NT2/D1 (cell line): ENCODE results near the gene HOXA5.

Experiments
- YY1 ChIP-seq: IDR thresholded peaks from 2 replicates; pipeline ENCODE4 v1.6.1; 2011; ENCODE audit not compliant: insufficient read length, insufficient read depth
- ZNF274 ChIP-seq: IDR thresholded peaks from 2 replicates; pipeline ENCODE4 v1.6.1; 2011; ENCODE audit warnings: mild to moderate bottlenecking, low read depth, low read length

DNA sequence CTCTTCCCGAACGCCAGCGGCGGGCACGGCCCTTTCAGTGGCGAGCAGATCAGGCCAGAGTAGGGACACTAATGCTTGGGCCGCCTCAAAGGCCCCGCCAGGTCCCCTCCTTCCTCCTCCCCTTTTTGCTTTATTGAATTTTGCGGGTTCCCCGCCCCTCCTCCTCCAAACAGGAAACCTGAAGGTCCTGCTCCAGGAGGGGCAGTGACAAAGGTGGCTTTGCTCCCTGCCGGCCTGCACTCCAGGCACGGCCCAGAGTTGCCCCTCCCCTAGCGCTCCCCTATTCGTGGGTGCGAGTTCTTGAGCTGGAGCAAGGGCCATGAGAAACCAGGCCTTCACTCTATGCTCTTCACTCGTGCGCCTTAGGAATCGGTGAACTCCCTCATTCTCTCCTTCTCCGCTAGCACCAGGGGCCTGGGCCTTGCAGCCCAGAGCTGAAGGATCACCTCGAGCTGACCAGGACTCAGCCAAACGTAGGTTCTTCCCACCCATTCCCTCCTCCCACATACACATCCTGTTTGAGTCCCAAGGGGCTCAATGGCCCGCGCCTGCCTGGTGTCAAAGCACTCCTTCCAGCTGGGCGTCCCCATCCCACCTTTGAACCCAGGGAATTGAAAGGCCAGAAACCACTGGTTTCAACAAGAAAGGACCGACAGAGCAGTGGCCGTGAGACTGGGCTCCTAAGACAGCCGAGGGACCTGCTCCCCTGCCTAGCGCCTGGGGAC lies 4.7 kb upstream of the HOXA5 start:
- TF ChIP-seq ZNF274: no peak
- no peak for TF ChIP-seq YY1
